Left cardiac atrium (tissue), 4 donors: ENCODE results near the gene C3orf20. TPM values are rescaled to one million over a fixed set of nuclear protein-coding genes. Genes with fewer than 3 reads are reported as not detected.

Experiments used
- ATAC-seq, 2 donors: fragments of 200-7000 bp; cut with Tn5 transposase; one replicate each; pipeline ENCODE4 v1.9.1; 2020; ENCODE audit warnings: mild to moderate bottlenecking in 2 of 2, moderate library complexity in 2 of 2
- DNase-seq: peaks from one replicate; pipeline ENCODE4 v3.0.0-alpha.2; 2020
- intact Hi-C, 2 donors: fragments of 100-400 bp; cut with DNase I; formaldehyde crosslinking; loops; one replicate each; pipeline versions ENCODE4 v1.14.1 to v1.15.1; 2022 to 2023
- total RNA-seq, 2 donors: library from RNA; stranded (reverse); fragmentation: NEBNext Ultra II Directional; extraction: Animal tissue kit (Norgen Biotek cat#: 25700); gene quantifications; one replicate each; pipeline ENCODE4 v1.2.1, GENCODE V29; 2021
- donor health status: DM: no; HTN: yes; CAD: no.
- donor health status: DM: no; HTN: yes; CAD: no; lungs with severe emphysema.
- donor health status: DM: yes; HTN: yes; CAD: no.
- donor health status: Dilated cardiomyopathy.

Gene C3orf20
- total RNA-seq, 2 donors from 2014 or later: 0.10 TPM; not detected in 1

DNA sequence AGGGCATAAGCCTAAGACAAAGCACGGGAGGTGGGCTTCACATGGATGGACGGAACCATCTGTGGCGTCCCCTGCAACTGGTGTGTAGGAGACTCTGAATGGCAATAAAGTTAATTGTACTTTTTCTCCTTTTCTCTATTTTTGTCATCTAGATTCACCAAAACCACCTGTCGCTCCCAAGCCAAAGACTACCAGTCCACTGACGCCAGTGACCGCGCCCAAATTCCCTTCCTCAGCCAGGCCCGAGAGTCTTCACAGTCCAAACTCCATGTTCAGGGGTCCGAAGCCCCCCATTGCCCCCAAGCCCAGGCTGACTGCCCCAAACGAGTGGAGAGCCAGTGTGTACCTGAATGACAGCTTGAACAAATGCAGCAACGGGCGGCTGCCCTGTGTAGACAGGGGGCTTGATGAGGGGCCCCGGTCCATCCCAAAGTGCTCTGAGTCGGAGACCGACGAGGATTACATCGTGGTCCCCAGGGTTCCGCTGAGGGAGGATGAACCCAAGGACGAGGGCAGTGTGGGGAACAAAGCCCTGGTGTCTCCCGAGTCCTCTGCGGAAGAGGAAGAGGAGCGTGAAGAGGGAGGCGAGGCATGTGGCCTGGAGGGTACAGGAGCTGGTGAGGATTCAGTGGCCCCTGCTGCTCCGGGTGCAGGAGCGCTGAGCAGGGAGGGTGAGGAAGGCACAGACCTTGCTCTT lies 144.0 kb downstream of the C3orf20 start, which contains the start of gene FGD5:
Gene FGD5 (plus strand): TSS at position 159 of the 697 bp plus-strand sequence. CDS start 110 bp downstream, at position 269.
- intact Hi-C loops: no loop called here
- no peak for ATAC-seq
- DNase-seq: no peak

DNA sequence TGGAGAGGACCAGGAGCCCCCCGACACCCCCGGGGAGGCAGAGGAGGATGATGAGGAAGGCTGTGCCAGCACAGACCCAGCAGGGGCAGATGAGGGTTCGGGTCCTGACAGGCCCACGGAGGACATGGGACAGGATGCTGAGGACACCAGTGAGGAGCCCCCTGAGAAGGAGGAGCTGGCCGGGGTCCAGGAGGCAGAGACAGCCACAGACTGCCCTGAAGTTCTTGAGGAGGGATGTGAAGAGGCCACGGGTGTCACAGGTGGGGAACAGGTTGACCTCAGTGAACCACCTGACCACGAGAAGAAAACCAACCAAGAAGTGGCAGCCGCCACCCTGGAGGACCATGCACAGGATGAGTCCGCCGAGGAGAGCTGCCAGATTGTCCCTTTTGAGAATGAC lies 144.7 kb downstream of the C3orf20 start:
- intact Hi-C loops: no loop called here
- ATAC-seq (no peak), DNase-seq (no peak)

DNA sequence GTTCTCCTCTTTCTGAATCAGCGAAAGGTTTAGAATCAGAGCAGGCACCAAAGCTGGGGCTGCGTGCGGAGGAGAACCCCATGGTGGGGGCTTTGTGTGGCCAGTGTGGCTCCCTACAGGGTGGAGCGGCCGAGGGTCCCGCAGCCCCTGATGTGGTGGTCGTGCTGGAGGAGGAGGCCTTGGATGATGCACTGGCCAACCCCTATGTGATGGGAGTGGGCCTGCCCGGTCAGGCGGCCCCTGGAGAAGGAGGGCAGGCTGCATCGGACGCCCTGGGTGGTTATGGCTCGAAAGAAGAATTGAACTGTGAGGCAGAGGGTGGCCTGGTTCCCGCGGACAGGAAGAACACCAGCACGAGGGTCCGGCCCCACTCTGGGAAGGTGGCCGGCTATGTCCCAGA lies 145.2 kb downstream of the C3orf20 start:
- intact Hi-C loops: no loop called here
- ATAC-seq: no peak
- DNase-seq: no peak

DNA sequence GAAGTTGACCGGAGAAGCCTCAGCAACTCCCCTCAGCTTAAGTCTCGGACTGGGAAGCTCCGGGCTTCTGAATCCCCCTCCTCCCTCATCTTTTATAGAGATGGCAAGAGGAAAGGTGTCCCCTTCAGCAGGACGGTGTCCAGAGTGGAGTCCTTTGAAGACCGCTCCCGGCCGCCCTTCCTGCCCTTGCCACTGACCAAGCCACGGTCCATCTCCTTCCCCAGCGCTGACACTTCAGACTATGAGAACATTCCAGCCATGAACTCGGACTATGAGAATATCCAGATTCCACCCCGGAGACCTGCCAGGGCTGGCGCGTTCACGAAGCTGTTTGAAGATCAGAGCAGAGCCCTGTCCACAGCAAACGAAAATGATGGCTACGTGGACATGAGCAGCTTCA lies 146.2 kb downstream of the C3orf20 start:
- ATAC-seq: no peak
- intact Hi-C loops: no loop called here
- DNase-seq: no peak

DNA sequence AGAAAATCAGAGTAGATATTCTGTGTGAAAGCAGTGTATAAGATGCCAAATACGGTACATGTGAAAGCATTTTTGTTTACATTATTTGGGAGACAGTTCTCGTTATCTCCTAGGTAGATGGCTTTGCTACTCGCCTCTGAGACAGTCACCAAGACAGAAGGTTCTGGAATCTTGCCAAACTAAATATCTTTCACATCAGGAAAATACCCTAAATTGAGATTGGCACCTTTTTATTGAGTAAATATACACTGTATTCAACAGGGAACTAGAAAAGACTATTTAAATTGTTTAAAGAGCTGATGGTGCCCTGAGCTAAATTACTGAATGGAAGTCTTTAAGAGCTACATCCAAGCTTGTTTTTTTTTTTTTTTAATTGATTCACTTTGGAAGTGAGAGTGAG lies 147.2 kb downstream of the C3orf20 start:
- DNase-seq: no peak
- no peak for ATAC-seq
- intact Hi-C loops: no loop called here

Other genes starting within 250 kb of the C3orf20 start
- gene GRIP2, start 134.8 kb upstream of the C3orf20 start, total RNA-seq: 10 to 100 TPM; 18.2 to 19.8 TPM
- gene CCDC174, start 23.4 kb upstream of the C3orf20 start, total RNA-seq: 10 to 100 TPM; 12.0 to 13.0 TPM
- 10 to 100 TPM; 19.3 to 28.7 TPM for gene FGD5, start 143.8 kb downstream of the C3orf20 start, total RNA-seq